GM13977 (cell line): ENCODE data around the gene BCL6.

ENCODE experiments used
- DNase-seq: peaks from one replicate; pipeline ENCODE4 v3.0.0; 2012; ENCODE audit warnings: low spot score
- CTCF ChIP-seq: IDR thresholded peaks from 2 replicates; pipeline ENCODE4 v1.5.1; 2012; ENCODE audit warnings: mild to moderate bottlenecking, control low read depth; ENCODE audit not compliant: insufficient read depth; ENCODE audit errors: extremely low read depth, missing control alignments
- in situ Hi-C: fragments of 300-500 bp; cut with MboI; formaldehyde crosslinking; loops from one replicate; pipeline ENCODE4 v1.12.0; 2022; ENCODE audit warnings: low sequenced_read_pairs, low pct_unique_long_range_greater_than_20kb, mixed read lengths, inconsistent platforms; ENCODE audit not compliant: unreplicated experiment

BCL6 gene

DNA sequence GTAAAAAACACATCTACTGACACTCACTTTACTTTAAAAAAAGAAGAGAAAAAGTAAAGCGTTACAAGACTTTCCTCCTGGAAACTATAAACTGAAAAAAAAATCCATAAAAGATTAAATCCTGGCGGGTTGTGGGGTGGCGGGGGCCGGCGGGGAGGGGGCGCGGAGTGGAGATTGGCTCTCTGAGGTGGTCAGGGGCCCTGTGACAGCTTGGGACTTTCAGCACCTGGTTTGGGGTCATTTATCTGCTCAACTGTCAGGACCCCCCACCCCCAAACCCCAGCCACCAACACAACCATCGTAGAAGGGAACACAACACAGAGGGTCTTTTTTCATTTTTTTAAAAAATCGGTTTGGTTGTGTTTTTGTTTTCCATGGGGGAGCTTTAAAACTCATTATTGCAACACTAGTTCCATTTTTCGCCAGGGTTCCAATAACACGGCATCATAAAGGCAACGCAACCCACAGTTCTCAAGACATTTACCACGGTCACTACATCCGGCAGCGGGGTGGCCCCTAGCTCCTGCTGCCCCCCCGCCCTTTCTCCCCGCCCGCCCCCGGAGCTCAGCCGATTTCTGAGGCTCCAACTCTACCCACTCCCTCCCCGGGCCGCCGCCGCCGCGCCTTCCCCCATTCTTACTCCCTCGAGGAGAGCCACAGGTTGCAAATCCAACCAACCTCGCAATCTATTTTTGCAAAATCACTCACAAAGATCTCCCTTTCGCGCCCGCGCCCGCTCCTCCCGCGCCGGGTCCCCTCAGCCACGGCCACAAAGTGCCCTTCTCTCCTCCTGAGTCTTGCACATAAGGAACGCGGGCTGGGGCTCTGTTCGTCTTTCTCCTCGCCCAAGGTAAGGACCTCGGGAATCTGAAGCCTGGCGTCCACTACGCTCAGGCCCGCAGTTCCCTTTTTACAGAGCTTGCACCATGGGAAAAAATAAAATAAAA, 1.8 kb downstream of the BCL6 start:
- DNase-seq: no peak
- in situ Hi-C loops: loop anchor here (5.0 to 25.0 kb wide), 3 partner anchors 994 to 1394 kb away; no protein-coding TSS in a partner anchor
- TF ChIP-seq CTCF: no peak

DNA sequence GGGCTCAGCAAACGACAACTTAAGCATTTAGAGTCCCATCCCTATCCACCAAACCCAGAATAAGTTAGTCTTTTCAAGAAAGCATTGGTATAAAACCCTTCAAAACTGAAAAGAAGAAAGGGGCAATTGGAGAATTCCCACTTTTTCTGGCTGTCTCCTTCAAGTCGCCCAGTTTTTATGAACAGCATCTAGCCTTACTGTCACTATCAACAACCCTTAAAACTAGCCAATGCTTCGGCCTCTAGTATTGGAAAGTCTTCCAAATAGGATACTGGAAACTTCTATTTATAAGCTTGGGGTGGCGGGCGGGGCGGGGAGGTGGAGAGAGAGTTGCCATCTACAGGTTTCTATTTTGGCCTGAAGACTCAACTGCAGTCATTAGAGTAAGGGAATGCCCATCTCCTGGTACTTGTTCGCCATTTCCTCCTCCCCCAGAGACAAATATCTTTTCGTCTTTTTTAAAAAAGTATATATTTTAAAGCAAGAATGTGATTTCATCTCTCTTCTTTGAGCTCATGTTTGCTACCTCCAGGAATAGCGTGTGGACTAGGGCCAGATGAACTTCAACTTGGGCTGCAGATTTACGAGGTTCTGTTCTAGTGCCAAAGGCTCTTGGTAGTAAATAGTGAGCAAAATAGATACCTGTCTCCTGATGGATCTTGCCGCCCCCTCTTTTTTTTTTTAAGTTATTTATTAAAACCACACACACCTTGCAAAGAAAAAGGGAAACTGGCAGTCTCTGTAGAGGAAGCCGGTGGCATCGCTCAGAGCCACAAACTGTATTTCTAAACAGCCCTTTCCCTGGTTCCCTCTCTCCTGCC, 2.7 kb downstream of the BCL6 start:
- no peak for DNase-seq
- TF ChIP-seq CTCF: no peak
- in situ Hi-C loops: loop anchor here (5.0 to 25.0 kb wide), 3 partner anchors 995 to 1395 kb away; no protein-coding TSS in a partner anchor

- TF ChIP-seq CTCF: peak; percentile 71
- in situ Hi-C loops: loop anchor here (5.0 to 25.0 kb wide), 3 partner anchors 996 to 1396 kb away; no protein-coding TSS in a partner anchor
- DNase-seq: peak; percentile 65
Observed at GRCh38 chr3:187741403-187742350, 3.6 kb downstream of the BCL6 start.

DNA sequence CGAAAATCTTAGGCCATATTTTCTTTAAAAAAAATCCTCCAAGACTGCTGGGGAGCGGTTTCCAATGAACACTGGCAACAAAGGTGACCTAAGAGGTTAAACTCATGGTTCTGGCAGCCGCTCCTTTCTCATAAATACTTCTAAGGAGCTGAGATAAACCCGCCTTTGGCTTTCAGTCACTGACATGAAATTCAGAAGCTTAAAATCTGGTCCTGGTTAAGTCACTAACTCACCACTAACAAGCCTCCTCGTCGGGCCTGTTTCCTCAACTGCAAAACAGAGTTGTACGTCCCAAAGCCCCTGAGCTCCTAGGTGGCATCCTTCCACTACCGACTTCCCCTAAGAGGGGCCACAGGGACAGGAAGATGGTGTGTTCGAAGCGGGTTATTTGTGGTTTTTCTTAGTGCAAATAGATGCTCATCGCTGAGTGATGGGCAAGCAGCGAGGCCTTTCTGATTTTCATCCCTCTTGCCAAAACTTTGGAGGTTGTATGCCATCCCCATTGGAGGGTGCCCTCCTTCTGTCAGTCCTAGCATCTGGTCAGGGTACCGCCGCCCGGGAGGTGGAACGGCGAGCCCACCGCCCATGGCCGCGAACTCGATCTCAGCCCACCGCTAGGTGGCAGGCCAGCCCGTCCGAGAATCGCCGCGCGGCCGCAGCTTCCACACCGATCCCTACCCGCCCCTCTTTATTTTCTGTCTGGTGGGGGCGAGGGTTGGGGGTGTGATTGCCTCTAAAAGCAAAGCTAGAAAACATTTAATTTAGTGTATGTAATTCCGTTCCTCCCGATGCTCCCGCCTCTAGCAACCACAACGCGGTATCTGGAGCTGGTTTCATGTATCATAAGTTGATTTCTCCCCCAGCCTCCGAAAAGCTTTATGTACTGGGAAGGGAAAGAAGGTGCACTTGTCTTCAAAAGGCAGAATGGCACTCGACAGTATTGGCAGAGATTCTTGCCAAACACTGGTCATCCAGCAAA, 4.6 kb downstream of the BCL6 start:
- TF ChIP-seq CTCF: peak; percentile 91
- peak; percentile 71 for DNase-seq
- in situ Hi-C loops: loop anchor here (5.0 to 25.0 kb wide), 3 partner anchors 997 to 1397 kb away; no protein-coding TSS in a partner anchor

DNA sequence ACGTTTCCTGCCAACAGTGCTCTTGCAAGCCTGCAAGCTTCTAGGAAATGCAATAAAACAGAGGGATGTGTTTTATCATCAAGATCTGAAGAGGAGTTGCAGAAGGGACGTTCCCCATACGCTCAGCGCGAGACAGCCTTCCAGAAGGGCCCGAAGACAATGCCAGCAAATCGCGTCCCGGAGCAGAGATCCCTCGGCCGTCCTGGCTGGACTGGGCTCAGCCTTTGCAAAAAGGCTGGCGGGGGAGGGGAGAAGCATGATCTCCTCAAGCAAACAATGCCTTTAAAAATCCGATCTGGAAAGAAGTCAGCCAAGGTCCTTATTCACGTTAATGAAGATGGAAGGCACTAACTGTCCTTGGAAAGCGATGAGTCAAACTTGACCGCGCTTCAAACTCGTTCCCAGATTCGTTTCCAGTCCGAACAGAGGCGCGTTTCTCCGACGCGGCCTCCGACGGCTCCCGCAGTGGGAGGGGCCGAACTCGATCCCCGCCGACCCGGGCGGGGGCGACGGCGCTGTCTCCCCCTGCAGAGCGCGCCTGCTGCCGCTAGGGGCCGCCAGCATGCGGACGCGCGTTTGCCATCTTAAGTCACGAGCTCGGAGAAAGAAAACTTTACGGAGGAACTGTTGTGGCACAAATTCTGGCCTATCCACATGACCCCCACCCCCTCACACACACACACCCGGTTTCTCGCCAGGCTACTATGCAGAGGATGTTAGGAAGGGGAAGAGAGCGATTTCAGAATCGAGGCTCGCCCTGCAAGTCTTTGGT, 5.5 kb downstream of the BCL6 start:
- peak; percentile 82 for DNase-seq
- in situ Hi-C loops: loop anchor here (5.0 to 25.0 kb wide), 3 partner anchors 998 to 1398 kb away; no protein-coding TSS in a partner anchor

More for the DNA sequence above, 5.5 kb downstream of the BCL6 start:
- TF ChIP-seq CTCF: peak; percentile 99
